Karpas-422 (cell line): ENCODE measurements around the gene FOXJ2. TPM values are rescaled to one million over a fixed set of nuclear protein-coding genes. Genes with fewer than 3 reads are reported as not detected.
"Not testable (repeated sequence)": the region's sequence is repeated elsewhere in the genome, so short reads cannot be mapped to it uniquely, and the experiment has no call there.

Source experiments
- DNase-seq: peaks from one replicate; pipeline ENCODE4 v3.0.0-alpha.2; 2015
- H2AFZ ChIP-seq: fragments of 200-600 bp; sonication (generic); 2 replicates; pipeline ENCODE4 v1.6.1; 2014; ENCODE audit warnings: antibody characterized with exemption, low read length, mixed read lengths
- H3K27ac ChIP-seq: fragments of 200-600 bp; sonication (generic); 2 replicates; pipeline ENCODE4 v1.5.1; 2014; ENCODE audit warnings: mild to moderate bottlenecking, low read length, moderate library complexity
- H3K27me3 ChIP-seq: fragments of 200-600 bp; sonication (generic); 2 replicates; pipeline ENCODE4 v1.6.1; 2014; ENCODE audit warnings: low read length, mixed read lengths
- H3K36me3 ChIP-seq: fragments of 200-600 bp; sonication (generic); 2 replicates; pipeline ENCODE4 v1.6.1; 2014; ENCODE audit warnings: low read length, mixed read lengths; ENCODE audit not compliant: insufficient read depth
- H3K4me1 ChIP-seq: fragments of 200-600 bp; sonication (generic); 2 replicates; pipeline ENCODE4 v1.6.1; 2014; ENCODE audit warnings: mild to moderate bottlenecking, low read length, mixed read lengths
- H3K4me2 ChIP-seq: fragments of 200-600 bp; sonication (generic); 2 replicates; pipeline ENCODE4 v1.6.1; 2014; ENCODE audit warnings: low read length, low read depth, mild to moderate bottlenecking; ENCODE audit not compliant: poor library complexity, severe bottlenecking
- H3K4me3 ChIP-seq: fragments of 200-600 bp; sonication (generic); 2 replicates; pipeline ENCODE4 v1.5.1; 2014; ENCODE audit warnings: mild to moderate bottlenecking, antibody characterized with exemption, low read length, mixed read lengths
- H3K79me2 ChIP-seq: fragments of 200-600 bp; sonication (generic); 2 replicates; pipeline ENCODE4 v1.6.1; 2014; ENCODE audit warnings: mild to moderate bottlenecking, low read length, mixed read lengths
- H3K9ac ChIP-seq: fragments of 200-600 bp; sonication (generic); 2 replicates; pipeline ENCODE4 v1.6.0; 2014; ENCODE audit warnings: low read length
- H3K9me2 ChIP-seq: fragments of 200-600 bp; sonication (generic), shearing (Covaris generic); replicated peaks from 2 replicates; pipeline ENCODE4 v1.6.0; 2014; ENCODE audit warnings: mild to moderate bottlenecking, low read length, moderate library complexity; ENCODE audit not compliant: insufficient read depth
- H3K9me3 ChIP-seq: fragments of 300-700, 200-600 bp; sonication (generic); 2 replicates; pipeline ENCODE4 v1.6.1; 2014; ENCODE audit warnings: low read length, mixed read lengths
- H4K20me1 ChIP-seq: fragments of 200-600 bp; sonication (generic); 2 replicates; pipeline ENCODE4 v1.6.1; 2014; ENCODE audit warnings: mild to moderate bottlenecking, antibody characterized with exemption, low read length, low read depth; ENCODE audit not compliant: insufficient read depth
- total RNA-seq: library from RNA; depleted of rRNA; stranded (reverse); fragments of >200 nt; shearing (Covaris generic); gene quantifications from 2 replicates; pipeline ENCODE4 v1.2.3, GENCODE V29; 2014; ENCODE audit warnings: low replicate concordance; rRNA removed

The FOXJ2 gene
- 8.5 and 9.0 TPM in 2 replicates for total RNA-seq

GRCh38 chr12:8032242-8033152 is at the start of gene FOXJ2:
FOXJ2 (plus strand) TSS chr12:8032716; CDS start chr12:8039833, 7,117 bp downstream.
- Histone ChIP-seq H4K20me1 (no peaks in the 10 kb centered on the region), H3K79me2 (peaks cover 11% of the 10 kb centered on the region), H3K9me3 (no peaks in the 10 kb centered on the region), H3K27ac (no peak within 1 kb of the TSS), H2AFZ (peak within 1 kb of the TSS; percentile 91), H3K9ac (peak within 1 kb of the TSS; percentile 94), H3K4me1 (peaks cover 48% of the 10 kb centered on the region), H3K36me3 (no peaks in the 10 kb centered on the region), H3K4me3 (peak within 1 kb of the TSS; percentile 84), H3K27me3 (no peaks in the 10 kb centered on the region), H3K4me2 (peak within 1 kb of the TSS; percentile 98), H3K9me2 (no peaks in the 10 kb centered on the region)
- DNase-seq = peak; percentile 86

- not testable (repeated sequence) for H3K9ac ChIP-seq, H3K27ac ChIP-seq, H3K4me3 ChIP-seq, H3K4me2 ChIP-seq, H4K20me1 ChIP-seq, H3K36me3 ChIP-seq, H2AFZ ChIP-seq, H3K4me1 ChIP-seq, H3K9me3 ChIP-seq, H3K27me3 ChIP-seq, H3K9me2 ChIP-seq, H3K79me2 ChIP-seq, DNase-seq
Observed at GRCh38 chr12:7983019-7983418, 49.5 kb upstream of the FOXJ2 start.

DNA sequence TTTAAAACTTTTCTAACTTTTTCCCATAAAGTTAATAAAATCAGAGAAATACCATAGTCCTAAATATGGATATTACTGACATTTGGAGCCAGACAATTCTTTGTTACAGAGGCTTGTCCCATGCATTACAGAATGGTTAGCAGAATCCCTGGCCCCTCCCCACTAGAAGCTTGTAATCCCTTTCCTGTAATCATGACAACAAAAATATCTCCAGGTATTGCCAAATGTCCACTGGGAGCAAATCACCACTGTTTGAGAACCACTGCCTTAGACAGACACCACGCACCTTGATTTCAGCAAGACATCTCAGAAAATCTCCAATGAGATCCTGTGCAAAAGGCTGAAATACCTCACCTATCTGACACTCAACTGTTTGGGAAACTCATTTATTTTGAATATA is 49.1 kb upstream of the FOXJ2 start:
- H3K4me1 ChIP-seq, H2AFZ ChIP-seq, H3K9me2 ChIP-seq, H3K27ac ChIP-seq, H3K9ac ChIP-seq, DNase-seq, H3K79me2 ChIP-seq, H3K36me3 ChIP-seq, H3K27me3 ChIP-seq, H3K4me3 ChIP-seq, H4K20me1 ChIP-seq, H3K9me3 ChIP-seq, H3K4me2 ChIP-seq: not testable (repeated sequence)

DNA sequence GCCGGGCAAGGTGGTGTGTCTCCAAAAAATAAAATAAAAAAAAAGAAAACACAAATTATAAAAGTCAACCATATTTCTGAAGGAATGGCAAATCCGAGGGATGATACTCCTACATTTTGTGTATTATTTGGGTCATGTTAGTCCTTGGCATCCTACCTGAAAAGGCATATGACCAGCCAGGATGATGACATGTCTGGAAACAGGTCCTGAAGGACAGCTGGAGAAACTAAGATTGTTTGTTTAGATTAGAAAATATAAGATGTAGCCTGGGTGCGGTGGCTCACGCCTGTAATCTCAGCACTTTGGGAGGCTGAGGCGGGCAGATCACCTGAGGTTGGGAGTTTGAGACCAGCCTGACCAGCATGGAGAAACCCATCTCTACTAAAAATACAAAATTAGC is 47.6 kb upstream of the FOXJ2 start:
- H3K4me2 ChIP-seq = no peak overlapping the region
- no peaks in the 10 kb centered on the region for H3K36me3 ChIP-seq
- H4K20me1 ChIP-seq = no peaks in the 10 kb centered on the region
- H3K27ac ChIP-seq = no peak overlapping the region
- H3K9ac ChIP-seq = no peak overlapping the region
- no peaks in the 10 kb centered on the region for H3K9me3 ChIP-seq
- H3K27me3 ChIP-seq = no peaks in the 10 kb centered on the region
- no peak overlapping the region for H2AFZ ChIP-seq
- no peaks in the 10 kb centered on the region for H3K79me2 ChIP-seq
- no peaks in the 10 kb centered on the region for H3K9me2 ChIP-seq
- no peak for DNase-seq
- no peak overlapping the region for H3K4me3 ChIP-seq
- no peaks in the 10 kb centered on the region for H3K4me1 ChIP-seq

DNA sequence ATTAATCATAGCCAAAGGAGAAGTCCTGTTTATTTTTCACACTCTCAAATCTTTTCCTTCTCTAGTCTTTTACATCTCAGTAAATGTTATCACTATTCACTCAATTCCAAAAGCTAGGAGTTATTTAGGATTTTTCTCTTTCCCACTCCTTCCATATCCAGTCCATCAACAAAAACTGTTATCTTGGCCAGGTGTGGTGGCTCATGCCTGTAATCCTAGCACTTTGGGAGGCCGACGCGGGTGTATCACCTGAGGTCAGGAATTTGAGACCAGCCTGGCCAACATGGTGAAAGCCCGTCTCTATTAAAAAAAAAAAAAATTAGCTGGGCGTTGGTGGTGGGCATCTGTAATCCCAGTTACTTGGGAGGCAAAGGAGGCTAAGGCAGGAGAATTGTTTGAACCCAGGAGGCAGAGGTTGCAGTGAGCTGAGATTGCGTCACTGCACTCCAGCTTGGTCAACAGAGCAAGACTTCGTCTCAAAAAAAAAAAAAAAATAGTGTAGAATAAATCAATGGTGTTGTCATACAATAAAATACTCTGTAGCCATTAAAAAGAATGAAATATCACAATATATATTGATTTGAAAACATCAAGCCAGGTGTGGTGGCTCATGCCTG is 46.6 kb upstream of the FOXJ2 start:
- no peak overlapping the region for H2AFZ ChIP-seq
- no peak for DNase-seq
- no peaks in the 10 kb centered on the region for H3K4me1 ChIP-seq
- no peak overlapping the region for H3K4me3 ChIP-seq
- H3K9me3 ChIP-seq = no peaks in the 10 kb centered on the region
- H3K79me2 ChIP-seq = no peaks in the 10 kb centered on the region
- H3K27me3 ChIP-seq = no peaks in the 10 kb centered on the region
- no peaks in the 10 kb centered on the region for H3K9me2 ChIP-seq
- no peaks in the 10 kb centered on the region for H3K36me3 ChIP-seq
- no peaks in the 10 kb centered on the region for H4K20me1 ChIP-seq
- no peak overlapping the region for H3K9ac ChIP-seq
- no peak overlapping the region for H3K27ac ChIP-seq
- H3K4me2 ChIP-seq = no peak overlapping the region

- H3K27ac ChIP-seq = no peak overlapping the region
- no peak for DNase-seq
- no peaks in the 10 kb centered on the region for H3K9me3 ChIP-seq
- H3K9ac ChIP-seq = no peak overlapping the region
- no peaks in the 10 kb centered on the region; the same call in 1 of the 2 replicates for H3K4me1 ChIP-seq
- H3K79me2 ChIP-seq = no peaks in the 10 kb centered on the region
- H3K36me3 ChIP-seq = no peaks in the 10 kb centered on the region
- H3K9me2 ChIP-seq = no peaks in the 10 kb centered on the region
- no peaks in the 10 kb centered on the region for H3K27me3 ChIP-seq
- H4K20me1 ChIP-seq = no peaks in the 10 kb centered on the region
- no peak overlapping the region for H3K4me3 ChIP-seq
- H3K4me2 ChIP-seq = no peak overlapping the region
- H2AFZ ChIP-seq = no peak overlapping the region
Observed at GRCh38 chr12:7989827-7990491, 42.6 kb upstream of the FOXJ2 start.

- no peak for DNase-seq
- no peaks in the 10 kb centered on the region for H3K27me3 ChIP-seq
- H3K36me3 ChIP-seq = no peaks in the 10 kb centered on the region
- H2AFZ ChIP-seq = no peak overlapping the region
- H3K9me3 ChIP-seq = no peaks in the 10 kb centered on the region
- no peak overlapping the region for H3K4me2 ChIP-seq
- peaks cover 4% of the 10 kb centered on the region for H3K4me1 ChIP-seq
- H3K9ac ChIP-seq = no peak overlapping the region
- H3K79me2 ChIP-seq = no peaks in the 10 kb centered on the region
- no peak overlapping the region for H3K4me3 ChIP-seq
- H3K9me2 ChIP-seq = no peaks in the 10 kb centered on the region
- H4K20me1 ChIP-seq = no peaks in the 10 kb centered on the region
- no peak overlapping the region for H3K27ac ChIP-seq
Observed at GRCh38 chr12:7991535-7991934, 41.0 kb upstream of the FOXJ2 start.

DNA sequence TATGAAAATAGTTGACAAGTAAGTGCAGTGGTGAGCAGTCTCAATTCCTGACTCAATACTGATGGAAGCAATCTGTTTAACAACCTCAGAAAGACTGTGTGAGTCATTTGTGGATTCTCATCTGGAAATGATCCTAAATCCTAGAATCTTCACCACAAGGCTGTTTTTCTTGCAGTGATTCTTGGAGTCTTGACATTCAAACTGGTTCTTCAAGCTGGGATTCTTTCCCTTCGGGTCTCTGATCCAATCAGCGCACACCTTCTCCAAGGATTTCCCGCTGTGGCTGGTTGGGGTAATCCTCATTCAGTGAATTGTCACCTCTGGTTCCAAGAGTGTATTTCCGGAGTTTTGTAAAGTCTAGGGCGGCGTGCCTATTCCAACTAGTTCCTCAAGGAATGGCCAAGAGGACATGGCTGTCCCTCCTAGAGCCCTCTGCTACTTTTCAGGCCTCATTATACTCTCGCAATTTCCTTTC is 37.7 kb upstream of the FOXJ2 start:
- no peak overlapping the region for H3K9ac ChIP-seq
- H2AFZ ChIP-seq = no peak overlapping the region

More for the DNA sequence above, 37.7 kb upstream of the FOXJ2 start:
- Histone ChIP-seq H4K20me1 (no peaks in the 10 kb centered on the region), H3K9me3 (no peaks in the 10 kb centered on the region), H3K4me1 (peaks cover 4% of the 10 kb centered on the region), H3K27me3 (no peaks in the 10 kb centered on the region), H3K4me2 (no peak overlapping the region), H3K9me2 (no peaks in the 10 kb centered on the region), H3K4me3 (no peak overlapping the region), H3K27ac (no peak overlapping the region), H3K79me2 (no peaks in the 10 kb centered on the region), H3K36me3 (no peaks in the 10 kb centered on the region)
- no peak for DNase-seq
